HEK293 (cell line): ENCODE data around the gene GID8.

Experiments used
- CTCF ChIA-PET: fragments of 350-600 bp; formaldehyde crosslinking; extraction: SDS; loops from one replicate; lab custom pipeline; 2021; ENCODE audit warnings: antibody characterized with exemption; lab: Yijun Ruan, JAX
- POLR2A ChIA-PET: fragments of 300-600 bp; formaldehyde crosslinking; extraction: SDS; loops from one replicate; lab custom pipeline; 2020; ENCODE audit warnings: antibody characterized with exemption, inconsistent platforms; lab: Yijun Ruan, JAX
- H3K27ac ChIP-seq: fragments of 200-500 bp; sonication (Bioruptor generic); 2 replicates; pipeline ENCODE4 v1.5.1; 2014; ENCODE audit warnings: low read depth, low read length, control low read depth, inconsistent platforms; ENCODE audit errors: extremely low read depth
- H3K36me3 ChIP-seq, 2 experiments: fragments of 200-500 bp in 1 of 2; sonication (Bioruptor generic) in 1 of 2; 1 replicate in 1 of 2; 2 replicates in 1 of 2; pipeline ENCODE4 v1.5.1; 2014 to 2017; ENCODE audit warnings: inconsistent platforms in 2 of 2, low read length in 2 of 2; ENCODE audit not compliant: control insufficient read depth in 2 of 2, insufficient read depth in 1 of 2
- H3K4me1 ChIP-seq: fragments of 200-500 bp; sonication (Bioruptor generic); 2 replicates; pipeline ENCODE4 v1.5.1; 2014; ENCODE audit warnings: mild to moderate bottlenecking, low read length, inconsistent platforms; ENCODE audit not compliant: control insufficient read depth, insufficient read depth
- H3K4me3 ChIP-seq: 2 replicates; pipeline ENCODE4 v1.5.1; 2011; ENCODE audit warnings: low read depth, mild to moderate bottlenecking, control low read depth, low read length, moderate library complexity
- H3K9me3 ChIP-seq: fragments of 200-500 bp; sonication (Bioruptor generic); 2 replicates; pipeline ENCODE4 v1.5.1; 2014; ENCODE audit warnings: low read depth, low read length, inconsistent platforms; ENCODE audit not compliant: control insufficient read depth, insufficient read depth
- FEZF1 ChIP-seq: fragments of 450-650 bp; formaldehyde crosslinking; IDR thresholded peaks from 2 replicates; pipeline ENCODE4 v1.5.1; 2016; ENCODE audit warnings: missing biosample characterization, missing genetic modification characterization
- HOXD13 ChIP-seq: sonication (generic); formaldehyde crosslinking; IDR thresholded peaks from 2 replicates; pipeline ENCODE4 v1.8.0; 2022; ENCODE audit warnings: missing genetic modification reagents, borderline replicate concordance
- KLF1 ChIP-seq: fragments of 450-650 bp; formaldehyde crosslinking; IDR thresholded peaks from 2 replicates; pipeline ENCODE4 v1.5.1; 2016; ENCODE audit warnings: missing biosample characterization, missing genetic modification characterization
- MEIS1 ChIP-seq: sonication (generic); formaldehyde crosslinking; IDR thresholded peaks from 2 replicates; pipeline ENCODE4 v1.8.1; 2022; ENCODE audit warnings: missing genetic modification reagents, mild to moderate bottlenecking, borderline replicate concordance
- PRDM10 ChIP-seq: fragments of 450-650 bp; formaldehyde crosslinking; IDR thresholded peaks from 2 replicates; pipeline ENCODE4 v1.5.1; 2016; ENCODE audit warnings: missing biosample characterization, missing genetic modification characterization
- SALL2 ChIP-seq: fragments of 450-650 bp; formaldehyde crosslinking; IDR thresholded peaks from 2 replicates; pipeline ENCODE4 v1.5.0; 2017; ENCODE audit warnings: missing biosample characterization, mild to moderate bottlenecking, missing genetic modification characterization, borderline replicate concordance
- YY2 ChIP-seq: fragments of 450-650 bp; formaldehyde crosslinking; IDR thresholded peaks from 2 replicates; pipeline ENCODE4 v1.5.1; 2016; ENCODE audit warnings: missing biosample characterization, missing genetic modification characterization
- ZIC2 ChIP-seq: fragments of 450-650 bp; formaldehyde crosslinking; IDR thresholded peaks from 2 replicates; pipeline ENCODE4 v1.5.1; 2016; ENCODE audit warnings: missing biosample characterization, missing genetic modification characterization
- ZNF157 ChIP-seq: fragments of 450-650 bp; formaldehyde crosslinking; IDR thresholded peaks from 2 replicates; pipeline ENCODE4 v1.5.1; 2016; ENCODE audit warnings: missing biosample characterization, missing genetic modification characterization
- ZNF23 ChIP-seq: fragments of 450-650 bp; formaldehyde crosslinking; IDR thresholded peaks from 2 replicates; pipeline ENCODE4 v1.5.1; 2016; ENCODE audit warnings: missing biosample characterization, missing genetic modification characterization, borderline replicate concordance
- ZNF248 ChIP-seq: fragments of 450-650 bp; formaldehyde crosslinking; IDR thresholded peaks from 2 replicates; pipeline ENCODE4 v1.5.1; 2017; ENCODE audit warnings: missing biosample characterization, missing genetic modification characterization
- ZNF311 ChIP-seq: fragments of 450-650 bp; formaldehyde crosslinking; IDR thresholded peaks from 2 replicates; pipeline ENCODE4 v1.5.1; 2017; ENCODE audit warnings: missing biosample characterization, missing genetic modification characterization, borderline replicate concordance
- ZNF354C ChIP-seq: fragments of 450-650 bp; formaldehyde crosslinking; IDR thresholded peaks from 2 replicates; pipeline ENCODE4 v1.5.1; 2016; ENCODE audit warnings: missing biosample characterization, missing genetic modification characterization, low read depth, borderline replicate concordance
- ZNF580 ChIP-seq: fragments of 450-650 bp; formaldehyde crosslinking; IDR thresholded peaks from 2 replicates; pipeline ENCODE4 v1.5.1; 2016; ENCODE audit warnings: missing biosample characterization, missing genetic modification characterization
- ZNF692 ChIP-seq: fragments of 450-650 bp; formaldehyde crosslinking; IDR thresholded peaks from 2 replicates; pipeline ENCODE4 v1.5.1; 2016; ENCODE audit warnings: missing biosample characterization, missing genetic modification characterization
- ZNF777 ChIP-seq: fragments of 450-650 bp; formaldehyde crosslinking; IDR thresholded peaks from 2 replicates; pipeline ENCODE4 v1.5.1; 2017; ENCODE audit warnings: missing biosample characterization, missing genetic modification characterization, borderline replicate concordance
- ZNF837 ChIP-seq: fragments of 450-650 bp; formaldehyde crosslinking; IDR thresholded peaks from 2 replicates; pipeline ENCODE4 v1.5.1; 2016; ENCODE audit warnings: missing biosample characterization, missing genetic modification characterization
- TF ChIP-seq, protein P1 (sequence below): fragments of 450-650 bp; formaldehyde crosslinking; IDR thresholded peaks from 2 replicates; pipeline ENCODE4 v1.5.1; 2016; ENCODE audit warnings: missing biosample characterization, missing genetic modification characterization
- TF ChIP-seq, protein P2 (sequence below): fragments of 450-650 bp; formaldehyde crosslinking; IDR thresholded peaks from 2 replicates; pipeline ENCODE4 v1.5.1; 2016; ENCODE audit warnings: missing biosample characterization, missing genetic modification characterization
- TF ChIP-seq, protein P3 (sequence below): fragments of 450-650 bp; formaldehyde crosslinking; conservative IDR thresholded peaks from 2 replicates; pipeline ENCODE4 v1.5.1; 2016; ENCODE audit warnings: low read depth, missing biosample characterization, missing genetic modification characterization

Gene GID8

DNA sequence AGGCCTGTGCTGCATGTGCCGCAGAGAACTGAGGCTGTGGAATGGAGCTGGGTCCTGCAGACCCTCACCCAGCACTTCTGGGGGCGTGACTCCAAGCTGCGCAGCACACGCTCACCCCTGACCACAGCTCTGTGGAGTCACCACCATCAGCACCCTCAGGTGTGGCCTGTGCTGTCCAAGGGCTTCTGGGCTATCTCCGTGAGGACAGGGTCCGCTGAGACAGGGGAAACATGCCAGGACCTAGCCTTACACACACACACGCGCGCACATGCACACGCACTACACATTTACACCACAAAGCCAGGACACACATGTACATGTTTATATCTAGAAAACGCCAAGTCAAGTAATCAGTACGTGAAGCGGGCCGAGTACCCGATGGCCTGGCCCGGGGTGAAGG, 49.5 kb upstream of the GID8 start:
- H3K27ac ChIP-seq: no peak overlapping the region
- peaks cover 3% of the 10 kb centered on the region; the same call in 1 of the 2 replicates for H3K4me1 ChIP-seq
- H3K9me3 ChIP-seq: no peaks in the 10 kb centered on the region
- H3K4me3 ChIP-seq: no peak overlapping the region
- CTCF ChIA-PET: interaction anchor here (0.8 to 1.5 kb wide), 4 partner anchors 12 to 88 kb away, joined by 3 to 11 read pairs (median 5); no protein-coding TSS in a partner anchor
- H3K36me3 ChIP-seq: peaks cover 9 to 81% of the 10 kb centered on the region in 2 experiments; a peak in 1 of 3 replicates
- no peak for TF ChIP-seq ZNF354C (tag by site-specific recombination)
- no peak for TF ChIP-seq YY2 (tag by site-specific recombination)
- TF ChIP-seq, protein P1, sequence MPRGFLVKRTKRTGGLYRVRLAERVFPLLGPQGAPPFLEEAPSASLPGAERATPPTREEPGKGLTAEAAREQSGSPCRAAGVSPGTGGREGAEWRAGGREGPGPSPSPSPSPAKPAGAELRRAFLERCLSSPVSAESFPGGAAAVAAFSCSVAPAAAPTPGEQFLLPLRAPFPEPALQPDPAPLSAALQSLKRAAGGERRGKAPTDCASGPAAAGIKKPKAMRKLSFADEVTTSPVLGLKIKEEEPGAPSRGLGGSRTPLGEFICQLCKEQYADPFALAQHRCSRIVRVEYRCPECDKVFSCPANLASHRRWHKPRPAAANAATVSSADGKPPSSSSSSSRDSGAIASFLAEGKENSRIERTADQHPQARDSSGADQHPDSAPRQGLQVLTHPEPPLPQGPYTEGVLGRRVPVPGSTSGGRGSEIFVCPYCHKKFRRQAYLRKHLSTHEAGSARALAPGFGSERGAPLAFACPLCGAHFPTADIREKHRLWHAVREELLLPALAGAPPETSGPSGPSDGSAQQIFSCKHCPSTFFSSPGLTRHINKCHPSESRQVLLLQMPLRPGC (tag by site-specific recombination): no peak
- no peak for TF ChIP-seq ZNF837
- TF ChIP-seq ZNF248: no peak
- no peak for TF ChIP-seq ZIC2
- TF ChIP-seq FEZF1 (tag by site-specific recombination): no peak
- no peak for TF ChIP-seq SALL2 (tag by site-specific recombination)
- TF ChIP-seq ZNF692: no peak
- TF ChIP-seq, protein P2, sequence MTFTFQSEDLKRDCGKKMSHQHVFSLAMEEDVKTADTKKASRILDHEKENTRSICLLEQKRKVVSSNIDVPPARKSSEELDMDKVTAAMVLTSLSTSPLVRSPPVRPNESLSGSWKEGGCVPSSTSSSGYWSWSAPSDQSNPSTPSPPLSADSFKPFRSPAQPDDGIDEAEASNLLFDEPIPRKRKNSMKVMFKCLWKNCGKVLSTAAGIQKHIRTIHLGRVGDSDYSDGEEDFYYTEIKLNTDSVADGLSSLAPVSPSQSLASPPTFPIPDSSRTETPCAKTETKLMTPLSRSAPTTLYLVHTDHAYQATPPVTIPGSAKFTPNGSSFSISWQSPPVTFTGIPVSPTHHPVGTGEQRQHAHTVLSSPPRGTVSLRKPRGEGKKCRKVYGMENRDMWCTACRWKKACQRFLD (tag by site-specific recombination): no peak
- POLR2A ChIA-PET: interaction anchor here (0.6 to 1.0 kb wide), 3 partner anchors 9 to 51 kb away, joined by 3 to 4 read pairs (median 3); partner anchors contain the start of gene GID8

- POLR2A ChIA-PET: no interaction called here
- Histone ChIP-seq H3K27ac (no peak overlapping the region), H3K4me1 (peaks cover 3% of the 10 kb centered on the region; the same call in 1 of the 2 replicates), H3K9me3 (no peaks in the 10 kb centered on the region), H3K4me3 (no peak overlapping the region), H3K36me3 (peaks cover 9 to 86% of the 10 kb centered on the region in 2 experiments; a peak in 1 of 3 replicates)
- CTCF ChIA-PET: interaction anchor here (1.1 to 1.5 kb wide), 2 partner anchors 11 to 15 kb away, joined by 4 to 11 read pairs; no protein-coding TSS in a partner anchor
- TF ChIP-seq PRDM10: no peak
- no peak for TF ChIP-seq KLF1
- TF ChIP-seq, protein P3, sequence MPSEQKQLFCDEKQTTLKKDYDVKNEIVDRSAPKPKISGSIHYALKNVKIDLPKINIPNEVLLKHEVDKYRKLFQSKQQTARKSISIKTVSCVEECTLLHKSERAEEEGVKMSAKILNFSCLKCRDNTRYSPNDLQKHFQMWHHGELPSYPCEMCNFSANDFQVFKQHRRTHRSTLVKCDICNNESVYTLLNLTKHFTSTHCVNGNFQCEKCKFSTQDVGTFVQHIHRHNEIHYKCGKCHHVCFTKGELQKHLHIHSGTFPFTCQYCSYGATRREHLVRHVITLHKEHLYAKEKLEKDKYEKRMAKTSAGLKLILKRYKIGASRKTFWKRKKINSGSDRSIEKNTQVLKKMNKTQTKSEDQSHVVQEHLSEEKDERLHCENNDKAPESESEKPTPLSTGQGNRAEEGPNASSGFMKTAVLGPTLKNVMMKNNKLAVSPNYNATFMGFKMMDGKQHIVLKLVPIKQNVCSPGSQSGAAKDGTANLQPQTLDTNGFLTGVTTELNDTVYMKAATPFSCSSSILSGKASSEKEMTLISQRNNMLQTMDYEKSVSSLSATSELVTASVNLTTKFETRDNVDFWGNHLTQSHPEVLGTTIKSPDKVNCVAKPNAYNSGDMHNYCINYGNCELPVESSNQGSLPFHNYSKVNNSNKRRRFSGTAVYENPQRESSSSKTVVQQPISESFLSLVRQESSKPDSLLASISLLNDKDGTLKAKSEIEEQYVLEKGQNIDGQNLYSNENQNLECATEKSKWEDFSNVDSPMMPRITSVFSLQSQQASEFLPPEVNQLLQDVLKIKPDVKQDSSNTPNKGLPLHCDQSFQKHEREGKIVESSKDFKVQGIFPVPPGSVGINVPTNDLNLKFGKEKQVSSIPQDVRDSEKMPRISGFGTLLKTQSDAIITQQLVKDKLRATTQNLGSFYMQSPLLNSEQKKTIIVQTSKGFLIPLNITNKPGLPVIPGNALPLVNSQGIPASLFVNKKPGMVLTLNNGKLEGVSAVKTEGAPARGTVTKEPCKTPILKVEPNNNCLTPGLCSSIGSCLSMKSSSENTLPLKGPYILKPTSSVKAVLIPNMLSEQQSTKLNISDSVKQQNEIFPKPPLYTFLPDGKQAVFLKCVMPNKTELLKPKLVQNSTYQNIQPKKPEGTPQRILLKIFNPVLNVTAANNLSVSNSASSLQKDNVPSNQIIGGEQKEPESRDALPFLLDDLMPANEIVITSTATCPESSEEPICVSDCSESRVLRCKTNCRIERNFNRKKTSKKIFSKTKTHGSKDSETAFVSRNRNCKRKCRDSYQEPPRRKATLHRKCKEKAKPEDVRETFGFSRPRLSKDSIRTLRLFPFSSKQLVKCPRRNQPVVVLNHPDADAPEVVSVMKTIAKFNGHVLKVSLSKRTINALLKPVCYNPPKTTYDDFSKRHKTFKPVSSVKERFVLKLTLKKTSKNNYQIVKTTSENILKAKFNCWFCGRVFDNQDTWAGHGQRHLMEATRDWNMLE (tag by site-specific recombination): no peak
- no peak for TF ChIP-seq ZNF777 (tag by site-specific recombination)
- no peak for TF ChIP-seq ZNF311
- no peak for TF ChIP-seq ZNF580
- no peak for TF ChIP-seq MEIS1
- no peak for TF ChIP-seq ZNF23 (tag by site-specific recombination)
- TF ChIP-seq HOXD13 (CRISPR knock-in tag): no peak
- TF ChIP-seq ZNF157 (tag by site-specific recombination): no peak
- TF ChIP-seq ZIC2: no peak
These were observed 49.0 kb upstream of the GID8 start for GRCh38 chr20:62888910-62889309.
